Bronchial epithelial cell (primary cell): ENCODE data around the gene SIRT7. TPM values are rescaled to one million over a fixed set of nuclear protein-coding genes. Genes with fewer than 3 reads are reported as not detected.
"Not testable (repeated sequence)": the region's sequence is repeated elsewhere in the genome, so short reads cannot be mapped to it uniquely, and the experiment has no call there.

Source experiments
- DNase-seq: peaks from one replicate; pipeline ENCODE4 v3.0.0-alpha.2; 2010; ENCODE audit warnings: low read depth
- FAIRE-seq: peaks from 2 replicates; lab custom pipeline; 2011; peaks lifted over from hg19 to GRCh38; lab: Jason Lieb, UNC
- H3K27me3 ChIP-seq: 2 replicates; pipeline ENCODE4 v1.5.1; 2011; ENCODE audit warnings: low read length; ENCODE audit not compliant: control insufficient read depth, insufficient read depth
- H3K36me3 ChIP-seq: 2 replicates; pipeline ENCODE4 v1.5.1; 2011; ENCODE audit warnings: low read length; ENCODE audit not compliant: control insufficient read depth, insufficient read depth
- H3K4me3 ChIP-seq: 2 replicates; pipeline ENCODE4 v1.5.1; 2011; ENCODE audit warnings: mild to moderate bottlenecking, low read depth, low read length, control low read depth
- CTCF ChIP-seq: IDR thresholded peaks from 2 replicates; pipeline ENCODE4 v1.5.1; 2011; ENCODE audit warnings: mild to moderate bottlenecking, moderate library complexity, low read length, control low read depth, inconsistent platforms; ENCODE audit not compliant: insufficient read depth, severe bottlenecking
- total RNA-seq: library from RNA; depleted of rRNA; stranded (reverse); fragments of >200 nt; gene quantifications from 2 replicates; pipeline ENCODE4 v1.2.1, GENCODE V29; 2014

The SIRT7 gene
- total RNA-seq, 1 donor from 2014 or later: 48.4 TPM

GRCh38 chr17:81954131-81955057 lies 36.4 kb upstream of the SIRT7 start:
- Histone ChIP-seq H3K27me3 (peaks cover 15% of the 10 kb centered on the region), H3K36me3 (no peaks in the 10 kb centered on the region), H3K4me3 (no peak overlapping the region)
- FAIRE-seq (no peak), DNase-seq (no peak)
- no peak for TF ChIP-seq CTCF

GRCh38 chr17:81953443-81953842 lies 35.5 kb upstream of the SIRT7 start:
- H3K27me3 ChIP-seq: not testable (repeated sequence)

GRCh38 chr17:81952792-81953228 lies 34.8 kb upstream of the SIRT7 start:
- no peaks in the 10 kb centered on the region for H3K36me3 ChIP-seq
- FAIRE-seq: no peak

More at GRCh38 chr17:81953443-81953842, 35.5 kb upstream of the SIRT7 start:
- not testable (repeated sequence) for H3K36me3 ChIP-seq, DNase-seq, FAIRE-seq, H3K4me3 ChIP-seq

GRCh38 chr17:81951785-81952684 lies 34.1 kb upstream of the SIRT7 start:
- TF ChIP-seq CTCF: no peak
- Histone ChIP-seq H3K27me3 (no peaks in the 10 kb centered on the region), H3K4me3 (no peak overlapping the region), H3K36me3 (no peaks in the 10 kb centered on the region)
- FAIRE-seq: no peak
- DNase-seq: no peak

More at GRCh38 chr17:81952792-81953228, 34.8 kb upstream of the SIRT7 start:
- Histone ChIP-seq H3K27me3 (no peaks in the 10 kb centered on the region), H3K4me3 (no peak overlapping the region)
- DNase-seq: no peak
- no peak for TF ChIP-seq CTCF

- H3K36me3 ChIP-seq: no peaks in the 10 kb centered on the region
- DNase-seq (no peak), FAIRE-seq (peak; percentile 62)
- no peaks in the 10 kb centered on the region for H3K27me3 ChIP-seq
- TF ChIP-seq CTCF: no peak
- H3K4me3 ChIP-seq: no peak overlapping the region
These were observed 32.5 kb upstream of the SIRT7 start for GRCh38 chr17:81950501-81950900.
